ENCODE data around the gene PLEKHA5. TPM values are rescaled to one million over a fixed set of nuclear protein-coding genes. Genes with fewer than 3 reads are reported as not detected.

Gene PLEKHA5
- total RNA-seq, 2 donors from 2014 or later, result 31.0 to 32.7 TPM

DNA sequence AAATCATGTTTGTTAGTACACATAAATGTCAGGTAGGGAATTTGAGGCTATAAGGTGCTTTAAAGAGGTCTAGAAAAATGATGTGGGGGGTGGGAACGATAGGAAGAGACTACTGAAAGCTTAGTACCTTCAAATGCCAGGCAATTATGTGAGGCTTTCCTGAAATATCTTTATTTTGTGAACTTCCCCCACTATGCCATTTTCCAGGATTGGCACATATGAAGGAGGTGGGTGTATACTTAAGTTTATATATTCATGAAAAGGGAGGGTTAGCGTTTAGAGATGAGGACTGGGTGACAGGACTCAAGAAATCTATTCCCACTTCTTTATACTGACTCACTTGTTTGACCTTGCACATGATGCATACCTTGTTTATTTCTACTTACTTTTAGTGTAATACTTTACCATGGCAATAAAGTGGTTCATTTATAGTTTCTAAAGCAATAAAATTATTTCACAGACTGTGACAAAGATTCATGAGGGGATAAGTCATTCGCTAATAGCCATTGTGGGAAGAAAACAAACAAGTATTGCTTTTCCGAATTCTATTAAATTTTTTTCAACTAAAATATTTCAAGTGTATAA lies 77.1 kb downstream of the PLEKHA5 start:
- DNase-seq, result no peak

DNA sequence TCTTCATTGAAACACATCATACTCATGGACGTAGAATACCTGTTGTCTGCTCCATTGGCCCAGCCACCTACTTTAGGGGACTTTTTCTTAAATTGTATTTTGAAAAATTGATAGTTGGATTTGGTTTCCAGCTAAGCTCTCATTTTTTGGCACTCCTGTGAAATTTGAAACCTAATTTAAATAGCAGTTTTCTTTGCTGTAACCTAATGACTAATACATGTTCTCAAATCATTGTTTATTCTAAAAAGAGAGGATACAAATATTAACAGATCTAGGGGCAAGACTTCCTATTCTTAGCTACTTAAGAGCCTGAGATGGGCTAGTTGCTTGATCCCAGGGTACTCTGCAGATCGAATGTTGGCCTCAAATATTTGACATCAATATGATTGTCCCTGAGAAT lies 78.9 kb downstream of the PLEKHA5 start:
- H3K9ac ChIP-seq (ENCODE audit: low read depth in 2 of 2, low read length in 2 of 2), result no peak overlapping the region
- no peak overlapping the region for H3K4me3 ChIP-seq
- TF ChIP-seq, protein P1, sequence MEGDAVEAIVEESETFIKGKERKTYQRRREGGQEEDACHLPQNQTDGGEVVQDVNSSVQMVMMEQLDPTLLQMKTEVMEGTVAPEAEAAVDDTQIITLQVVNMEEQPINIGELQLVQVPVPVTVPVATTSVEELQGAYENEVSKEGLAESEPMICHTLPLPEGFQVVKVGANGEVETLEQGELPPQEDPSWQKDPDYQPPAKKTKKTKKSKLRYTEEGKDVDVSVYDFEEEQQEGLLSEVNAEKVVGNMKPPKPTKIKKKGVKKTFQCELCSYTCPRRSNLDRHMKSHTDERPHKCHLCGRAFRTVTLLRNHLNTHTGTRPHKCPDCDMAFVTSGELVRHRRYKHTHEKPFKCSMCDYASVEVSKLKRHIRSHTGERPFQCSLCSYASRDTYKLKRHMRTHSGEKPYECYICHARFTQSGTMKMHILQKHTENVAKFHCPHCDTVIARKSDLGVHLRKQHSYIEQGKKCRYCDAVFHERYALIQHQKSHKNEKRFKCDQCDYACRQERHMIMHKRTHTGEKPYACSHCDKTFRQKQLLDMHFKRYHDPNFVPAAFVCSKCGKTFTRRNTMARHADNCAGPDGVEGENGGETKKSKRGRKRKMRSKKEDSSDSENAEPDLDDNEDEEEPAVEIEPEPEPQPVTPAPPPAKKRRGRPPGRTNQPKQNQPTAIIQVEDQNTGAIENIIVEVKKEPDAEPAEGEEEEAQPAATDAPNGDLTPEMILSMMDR (IDR thresholded peaks at IDR 0.05), result no peak
- H3K9me3 ChIP-seq, result no peaks in the 10 kb centered on the region
- no peaks in the 10 kb centered on the region for H3K4me1 ChIP-seq
- no peak for DNase-seq
- intact Hi-C loops (cut with DNase I), result no loop called here
- H3K27me3 ChIP-seq, result no peaks in the 10 kb centered on the region
- no peak overlapping the region for H3K27ac ChIP-seq
- no peaks in the 10 kb centered on the region for H3K36me3 ChIP-seq

More for the DNA sequence above, 77.1 kb downstream of the PLEKHA5 start:
- intact Hi-C loops (cut with DNase I), result no loop called here
- no peak overlapping the region for H3K9ac ChIP-seq (ENCODE audit: low read depth in 2 of 2, low read length in 2 of 2)
- no peaks in the 10 kb centered on the region for H3K36me3 ChIP-seq
- H3K4me3 ChIP-seq, result no peak overlapping the region
- H3K4me1 ChIP-seq, result no peaks in the 10 kb centered on the region
- H3K27me3 ChIP-seq, result no peaks in the 10 kb centered on the region
- no peaks in the 10 kb centered on the region for H3K9me3 ChIP-seq
- H3K27ac ChIP-seq, result no peak overlapping the region
- TF ChIP-seq, protein P1 (IDR thresholded peaks at IDR 0.05), result no peak

DNA sequence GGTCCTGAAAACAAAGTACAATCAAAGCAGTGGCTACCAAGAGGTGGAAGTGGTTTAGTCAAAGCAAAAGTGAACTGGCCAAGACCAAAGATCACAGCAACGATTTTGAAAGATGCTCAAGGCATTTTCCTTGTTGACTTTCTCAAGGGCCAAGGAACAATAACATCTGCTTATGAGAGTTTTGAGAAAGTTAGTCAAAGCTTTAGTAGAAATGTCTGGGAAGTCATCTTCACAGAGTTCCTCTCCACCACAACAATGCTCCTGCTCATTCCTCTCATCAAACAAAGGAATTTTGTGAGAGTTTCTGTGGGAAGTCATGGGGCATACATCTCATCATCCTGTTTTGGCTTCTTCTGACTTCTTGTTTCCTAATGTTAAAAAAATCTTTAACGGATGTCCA lies 80.1 kb downstream of the PLEKHA5 start:
- no peak overlapping the region for H3K9ac ChIP-seq (ENCODE audit: low read depth in 2 of 2, low read length in 2 of 2)
- H3K9me3 ChIP-seq, result no peaks in the 10 kb centered on the region
- intact Hi-C loops (cut with DNase I), result no loop called here
- no peaks in the 10 kb centered on the region for H3K4me1 ChIP-seq
- TF ChIP-seq, protein P1 (IDR thresholded peaks at IDR 0.05), result no peak
- no peaks in the 10 kb centered on the region for H3K36me3 ChIP-seq
- H3K27ac ChIP-seq, result no peak overlapping the region
- H3K4me3 ChIP-seq, result no peak overlapping the region
- no peaks in the 10 kb centered on the region for H3K27me3 ChIP-seq
- no peak for DNase-seq

DNA sequence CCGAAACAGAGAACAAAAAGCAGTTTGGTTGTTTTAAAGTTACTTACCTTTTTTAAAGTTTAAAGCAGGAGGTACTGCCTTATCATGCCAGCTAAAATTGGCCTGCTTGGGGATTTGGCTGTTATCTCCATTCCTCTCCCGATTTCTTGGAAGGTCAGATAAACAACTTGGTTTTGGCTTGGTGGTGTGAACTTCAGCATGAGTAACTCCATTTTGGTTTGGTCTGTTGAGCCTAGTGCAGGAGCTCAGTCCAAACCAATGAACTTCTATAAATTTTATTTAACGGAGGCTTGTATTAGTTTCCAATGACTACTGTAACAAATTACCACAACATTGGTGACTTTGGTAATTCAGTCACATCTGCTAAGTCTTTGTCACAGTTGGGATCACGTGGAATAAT lies 82.3 kb downstream of the PLEKHA5 start:
- Histone ChIP-seq H3K36me3 (no peaks in the 10 kb centered on the region), H3K9me3 (no peaks in the 10 kb centered on the region), H3K9ac (ENCODE audit: low read depth in 2 of 2, low read length in 2 of 2) (no peak overlapping the region), H3K4me3 (no peak overlapping the region), H3K4me1 (no peaks in the 10 kb centered on the region), H3K27me3 (no peaks in the 10 kb centered on the region), H3K27ac (no peak overlapping the region)
- intact Hi-C loops (cut with DNase I), result no loop called here
- no peak for DNase-seq
- TF ChIP-seq, protein P1 (IDR thresholded peaks at IDR 0.05), result no peak

DNA sequence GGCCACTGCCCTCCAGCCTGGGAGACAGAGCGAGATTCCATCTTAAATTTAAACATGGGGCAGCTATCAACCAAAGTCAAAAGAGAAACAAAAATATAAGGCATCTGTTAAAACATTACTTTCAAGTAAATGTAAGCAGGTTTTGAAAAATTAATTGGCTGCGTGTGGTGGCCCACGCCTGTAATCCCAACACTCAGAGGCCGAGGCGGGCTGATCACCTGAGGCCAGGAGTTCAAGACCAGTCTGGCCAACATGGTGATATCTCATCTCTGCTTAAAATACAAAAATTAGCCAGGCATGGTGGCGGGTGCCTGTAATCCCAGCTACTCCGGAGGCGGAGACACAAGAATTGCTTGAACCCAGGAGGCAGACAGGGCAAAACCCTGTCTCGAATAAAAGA lies 82.7 kb downstream of the PLEKHA5 start:
- Histone ChIP-seq H3K27me3 (no peaks in the 10 kb centered on the region), H3K4me1 (no peaks in the 10 kb centered on the region), H3K36me3 (no peaks in the 10 kb centered on the region), H3K27ac (no peak overlapping the region), H3K4me3 (no peak overlapping the region), H3K9ac (ENCODE audit: low read depth in 2 of 2, low read length in 2 of 2) (no peak overlapping the region), H3K9me3 (no peaks in the 10 kb centered on the region)
- no peak for DNase-seq
- TF ChIP-seq, protein P1 (IDR thresholded peaks at IDR 0.05), result no peak
- intact Hi-C loops (cut with DNase I), result no loop called here

Data from colonic mucosa (tissue), 4 donors.